Breast epithelium (tissue), 3 donors: ENCODE results near the gene RPGR.

Experiments
- POLR2A ChIP-seq: fragments of 450-650 bp; IDR thresholded peaks from one replicate; pipeline ENCODE4 v1.6.1; 2016; ENCODE audit warnings: antibody characterized with exemption, mild to moderate bottlenecking, moderate library complexity
- POLR2AphosphoS5 ChIP-seq, 3 donors: sonication (generic); formaldehyde crosslinking; IDR thresholded peaks; one replicate each; pipeline ENCODE4 v1.6.1; 2017; ENCODE audit warnings: antibody characterized with exemption in 3 of 3
- TF ChIP-seq, protein P1 (sequence below), 3 donors: fragments of 450-650 bp; IDR thresholded peaks; one replicate each; pipeline ENCODE4 v1.5.1; 2016 to 2017; ENCODE audit warnings: antibody characterized with exemption in 3 of 3, mild to moderate bottlenecking in 3 of 3, moderate library complexity in 3 of 3

DNA sequence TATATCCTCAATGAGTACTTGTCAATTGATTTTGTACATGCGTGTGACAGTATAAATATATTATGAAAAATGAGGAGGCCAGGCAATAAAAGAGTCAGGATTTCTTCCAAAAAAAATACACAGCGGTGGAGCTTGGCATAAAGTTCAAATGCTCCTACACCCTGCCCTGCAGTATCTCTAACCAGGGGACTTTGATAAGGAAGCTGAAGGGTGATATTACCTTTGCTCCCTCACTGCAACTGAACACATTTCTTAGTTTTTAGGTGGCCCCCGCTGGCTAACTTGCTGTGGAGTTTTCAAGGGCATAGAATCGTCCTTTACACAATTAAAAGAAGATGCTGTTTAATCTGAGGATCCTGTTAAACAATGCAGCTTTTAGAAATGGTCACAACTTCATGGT lies 25.1 kb upstream of the RPGR start, which contains the start of gene OTC:
- TF ChIP-seq, protein P1, sequence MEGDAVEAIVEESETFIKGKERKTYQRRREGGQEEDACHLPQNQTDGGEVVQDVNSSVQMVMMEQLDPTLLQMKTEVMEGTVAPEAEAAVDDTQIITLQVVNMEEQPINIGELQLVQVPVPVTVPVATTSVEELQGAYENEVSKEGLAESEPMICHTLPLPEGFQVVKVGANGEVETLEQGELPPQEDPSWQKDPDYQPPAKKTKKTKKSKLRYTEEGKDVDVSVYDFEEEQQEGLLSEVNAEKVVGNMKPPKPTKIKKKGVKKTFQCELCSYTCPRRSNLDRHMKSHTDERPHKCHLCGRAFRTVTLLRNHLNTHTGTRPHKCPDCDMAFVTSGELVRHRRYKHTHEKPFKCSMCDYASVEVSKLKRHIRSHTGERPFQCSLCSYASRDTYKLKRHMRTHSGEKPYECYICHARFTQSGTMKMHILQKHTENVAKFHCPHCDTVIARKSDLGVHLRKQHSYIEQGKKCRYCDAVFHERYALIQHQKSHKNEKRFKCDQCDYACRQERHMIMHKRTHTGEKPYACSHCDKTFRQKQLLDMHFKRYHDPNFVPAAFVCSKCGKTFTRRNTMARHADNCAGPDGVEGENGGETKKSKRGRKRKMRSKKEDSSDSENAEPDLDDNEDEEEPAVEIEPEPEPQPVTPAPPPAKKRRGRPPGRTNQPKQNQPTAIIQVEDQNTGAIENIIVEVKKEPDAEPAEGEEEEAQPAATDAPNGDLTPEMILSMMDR (IDR thresholded peaks at IDR 0.05): no peak
- TF ChIP-seq POLR2AphosphoS5 (IDR thresholded peaks at IDR 0.05) (no peak), POLR2A (no peak)
